ENCODE results near the gene CUX1.

CUX1 gene

GRCh38 chr7:102289057-102289456, 471.6 kb downstream of the CUX1 start:
- no peak for DNase-seq (ENCODE audit: low read depth)
- no peak for TF ChIP-seq CTCF (conservative IDR thresholded peaks at IDR 0.05; ENCODE audit: low read depth, low read length)
- H3K4me3 ChIP-seq (ENCODE audit: low read depth, low read length), result no peak overlapping the region

- no peak overlapping the region for H3K4me3 ChIP-seq (ENCODE audit: low read depth, low read length)
- no peak for TF ChIP-seq CTCF (conservative IDR thresholded peaks at IDR 0.05; ENCODE audit: low read depth, low read length)
- no peak for DNase-seq (ENCODE audit: low read depth)
These were observed 473.9 kb downstream of the CUX1 start for GRCh38 chr7:102291056-102291915.

GRCh38 chr7:102291916-102292267, 474.5 kb downstream of the CUX1 start:
- no peak for DNase-seq (ENCODE audit: low read depth)
- TF ChIP-seq CTCF (conservative IDR thresholded peaks at IDR 0.05; ENCODE audit: low read depth, low read length), result no peak

GRCh38 chr7:102292813-102293798, 475.7 kb downstream of the CUX1 start:
- no peak overlapping the region for H3K4me3 ChIP-seq (ENCODE audit: low read depth, low read length)
- DNase-seq (ENCODE audit: low read depth), result no peak
- no peak for TF ChIP-seq CTCF (conservative IDR thresholded peaks at IDR 0.05; ENCODE audit: low read depth, low read length)

More at GRCh38 chr7:102291916-102292267, 474.5 kb downstream of the CUX1 start:
- no peak overlapping the region for H3K4me3 ChIP-seq (ENCODE audit: low read depth, low read length)

- no peak for DNase-seq (ENCODE audit: low read depth)
- no peak overlapping the region for H3K4me3 ChIP-seq (ENCODE audit: low read depth, low read length)
- no peak for TF ChIP-seq CTCF (conservative IDR thresholded peaks at IDR 0.05; ENCODE audit: low read depth, low read length)
These were observed 477.2 kb downstream of the CUX1 start for GRCh38 chr7:102294589-102294988.

- no peak overlapping the region for H3K4me3 ChIP-seq (ENCODE audit: low read depth, low read length)
- no peak for DNase-seq (ENCODE audit: low read depth)
- no peak for TF ChIP-seq CTCF (conservative IDR thresholded peaks at IDR 0.05; ENCODE audit: low read depth, low read length)
These were observed 478.1 kb downstream of the CUX1 start for GRCh38 chr7:102295346-102296178.
